ENCODE results near the gene CSK. TPM values are rescaled to one million over a fixed set of nuclear protein-coding genes. Genes with fewer than 3 reads are reported as not detected.
A peak's percentile ranks its signal among the peaks of the same experiment; 100 is the strongest.

CSK gene
- total RNA-seq, 1 donor from 2014 or later = 57.0 TPM

GRCh38 chr15:74775894-74776293, 6.0 kb upstream of the CSK start:
- no peak for TF ChIP-seq CTCF (IDR thresholded peaks at IDR 0.05)
- Mint-ChIP-seq H3K9me3 (ENCODE audit: unreplicated experiment) (no peaks in the 10 kb centered on the region), H3K36me3 (ENCODE audit: unreplicated experiment) (no peaks in the 10 kb centered on the region), H3K4me1 (ENCODE audit: unreplicated experiment) (peaks cover 26% of the 10 kb centered on the region), H3K4me3 (ENCODE audit: unreplicated experiment) (no peak overlapping the region), H3K27me3 (ENCODE audit: unreplicated experiment) (peaks cover 2% of the 10 kb centered on the region), H3K27ac (ENCODE audit: unreplicated experiment) (no peak overlapping the region)
- DNase-seq (ENCODE audit: extremely low spot score, unreplicated experiment) = no peak

- no peak overlapping the region for H3K4me3 Mint-ChIP-seq (ENCODE audit: unreplicated experiment)
- peaks cover 32% of the 10 kb centered on the region for H3K4me1 Mint-ChIP-seq (ENCODE audit: unreplicated experiment)
Observed at GRCh38 chr15:74776821-74777768, 4.8 kb upstream of the CSK start.

GRCh38 chr15:74777769-74778598, 3.9 kb upstream of the CSK start:
- H3K36me3 Mint-ChIP-seq (ENCODE audit: unreplicated experiment) = no peaks in the 10 kb centered on the region
- TF ChIP-seq CTCF (IDR thresholded peaks at IDR 0.05) = no peak
- H3K4me3 Mint-ChIP-seq (ENCODE audit: unreplicated experiment) = no peak overlapping the region
- no peak overlapping the region for H3K27ac Mint-ChIP-seq (ENCODE audit: unreplicated experiment)
- DNase-seq (ENCODE audit: extremely low spot score, unreplicated experiment) = no peak
- H3K9me3 Mint-ChIP-seq (ENCODE audit: unreplicated experiment) = no peaks in the 10 kb centered on the region
- H3K4me1 Mint-ChIP-seq (ENCODE audit: unreplicated experiment) = peaks cover 36% of the 10 kb centered on the region
- no peaks in the 10 kb centered on the region for H3K27me3 Mint-ChIP-seq (ENCODE audit: unreplicated experiment)

More at GRCh38 chr15:74776821-74777768, 4.8 kb upstream of the CSK start:
- no peak for TF ChIP-seq CTCF (IDR thresholded peaks at IDR 0.05)
- Mint-ChIP-seq H3K27me3 (ENCODE audit: unreplicated experiment) (no peaks in the 10 kb centered on the region), H3K9me3 (ENCODE audit: unreplicated experiment) (no peaks in the 10 kb centered on the region), H3K36me3 (ENCODE audit: unreplicated experiment) (no peaks in the 10 kb centered on the region), H3K27ac (ENCODE audit: unreplicated experiment) (peak overlapping the region; percentile 35)
- DNase-seq (ENCODE audit: extremely low spot score, unreplicated experiment) = no peak

- H3K4me3 Mint-ChIP-seq (ENCODE audit: unreplicated experiment) = no peak overlapping the region
- peaks cover 42% of the 10 kb centered on the region for H3K4me1 Mint-ChIP-seq (ENCODE audit: unreplicated experiment)
- no peak overlapping the region for H3K27ac Mint-ChIP-seq (ENCODE audit: unreplicated experiment)
Observed at GRCh38 chr15:74778599-74778970, 3.3 kb upstream of the CSK start.

More at GRCh38 chr15:74778599-74778970, 3.3 kb upstream of the CSK start:
- H3K36me3 Mint-ChIP-seq (ENCODE audit: unreplicated experiment) = no peaks in the 10 kb centered on the region
- TF ChIP-seq CTCF (IDR thresholded peaks at IDR 0.05) = no peak
- no peaks in the 10 kb centered on the region for H3K9me3 Mint-ChIP-seq (ENCODE audit: unreplicated experiment)
- DNase-seq (ENCODE audit: extremely low spot score, unreplicated experiment) = no peak
- no peaks in the 10 kb centered on the region for H3K27me3 Mint-ChIP-seq (ENCODE audit: unreplicated experiment)

Data from osteocyte (in vitro differentiated cells).